NCI-H1092 treated with DMSO at 0.1 percent for 48 hours (cell line): Measurements from ENCODE around the gene GCC2.
A peak's percentile ranks its signal among the peaks of the same experiment; 100 is the strongest.
"Not testable (repeated sequence)": the region's sequence is repeated elsewhere in the genome, so short reads cannot be mapped to it uniquely, and the experiment has no call there.

Experiments
- DNase-seq: peaks from one replicate; lab custom pipeline; 2025; lab: John Stamatoyannopoulos, UW

The GCC2 gene

GRCh38 chr2:108448678-108449409 is at the start of gene GCC2:
TSS of gene GCC2 (plus strand) at chr2:108449206. CDS start at chr2:108449275, 69 bp downstream.
- DNase-seq: peak; percentile 82

DNA sequence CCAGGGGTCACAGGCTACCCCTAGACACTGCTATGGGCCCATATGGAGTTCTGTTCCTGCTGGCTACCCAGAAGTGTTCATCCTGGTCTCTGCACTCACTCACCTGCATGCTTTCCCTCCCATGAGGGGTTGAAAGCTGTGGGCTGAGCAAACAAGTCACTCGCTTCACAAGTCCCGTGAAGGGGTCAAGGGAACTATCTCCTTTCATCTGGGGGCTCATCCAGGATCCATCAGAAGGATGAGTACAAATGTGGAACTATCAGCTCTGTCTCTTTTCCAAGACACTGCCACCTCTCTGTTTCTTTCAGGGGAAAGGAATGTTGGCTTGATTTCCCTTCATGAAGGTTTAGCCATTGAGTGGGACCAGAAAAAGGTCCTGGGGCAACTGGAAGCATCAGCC is 49.5 kb upstream of the GCC2 start:
- DNase-seq: no peak

GRCh38 chr2:108401800-108402199 is 47.2 kb upstream of the GCC2 start:
- no peak for DNase-seq

GRCh38 chr2:108403494-108403893 is 45.5 kb upstream of the GCC2 start:
- DNase-seq: no peak

DNA sequence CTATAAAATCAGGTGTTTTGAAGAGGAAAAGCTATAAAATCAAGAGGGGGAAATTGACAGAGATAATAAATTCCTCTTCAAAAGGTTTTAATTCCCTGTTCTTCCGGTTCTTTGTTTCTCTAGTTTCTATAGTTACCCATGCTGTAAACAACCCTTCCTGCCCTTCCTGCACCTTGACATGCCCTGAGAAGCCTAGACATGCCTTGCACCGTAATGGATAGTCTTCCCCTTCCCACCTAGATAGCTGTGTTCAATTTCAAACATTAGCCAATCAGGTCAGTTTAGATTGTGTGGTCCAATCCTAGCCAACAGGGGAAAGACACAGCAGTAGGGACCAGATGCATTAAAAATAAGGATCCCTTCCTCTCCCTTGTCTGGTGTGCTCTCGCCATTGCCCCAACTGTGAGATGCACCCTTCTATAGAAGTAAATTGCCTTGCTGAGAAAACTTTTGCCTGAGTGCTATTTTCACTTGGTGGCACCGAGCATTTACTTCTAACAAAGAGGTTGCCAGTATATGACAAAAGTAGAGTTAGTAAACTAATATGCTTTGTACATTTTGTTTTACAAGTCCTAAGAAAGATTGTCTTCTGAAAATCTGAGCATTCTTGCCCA is 44.1 kb upstream of the GCC2 start:
- no peak for DNase-seq

GRCh38 chr2:108407864-108408729 is 40.9 kb upstream of the GCC2 start:
- no peak for DNase-seq

- no peak for DNase-seq
Measured at GRCh38 chr2:108409768-108410167, 39.2 kb upstream of the GCC2 start.

DNA sequence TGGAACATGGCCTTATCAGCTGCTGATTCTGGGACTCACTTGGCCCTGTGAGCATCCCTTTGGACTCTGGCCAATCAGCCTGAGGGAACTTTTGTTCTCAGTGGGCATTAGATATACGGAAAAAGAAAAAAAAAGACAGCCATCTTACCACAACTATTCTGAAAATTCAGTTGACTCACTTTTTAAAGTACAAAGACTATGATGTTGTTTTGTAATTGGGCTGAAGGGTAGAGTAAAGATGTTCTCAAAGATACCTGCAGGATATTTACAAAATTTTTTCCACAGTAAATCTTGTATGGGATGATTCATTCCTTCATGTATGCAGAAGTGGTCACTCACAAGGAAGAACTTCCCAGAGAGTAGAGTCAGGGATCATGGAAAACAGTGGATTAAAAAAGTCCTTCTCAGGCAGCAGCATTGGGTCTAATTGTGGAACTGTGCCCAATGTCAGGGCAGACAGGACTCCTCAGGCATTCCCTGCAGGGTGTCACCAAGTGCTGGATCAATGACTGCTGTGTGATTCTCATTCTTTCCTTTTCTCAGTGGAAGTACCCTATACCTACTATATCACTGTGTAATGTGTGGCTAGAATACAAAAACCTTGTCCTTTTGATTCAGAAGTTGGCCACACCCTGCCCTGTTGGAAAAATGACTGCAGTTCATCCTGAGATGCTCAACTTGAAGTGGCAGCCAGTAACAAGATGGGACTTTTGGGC is 35.9 kb upstream of the GCC2 start:
- DNase-seq: no peak

DNA sequence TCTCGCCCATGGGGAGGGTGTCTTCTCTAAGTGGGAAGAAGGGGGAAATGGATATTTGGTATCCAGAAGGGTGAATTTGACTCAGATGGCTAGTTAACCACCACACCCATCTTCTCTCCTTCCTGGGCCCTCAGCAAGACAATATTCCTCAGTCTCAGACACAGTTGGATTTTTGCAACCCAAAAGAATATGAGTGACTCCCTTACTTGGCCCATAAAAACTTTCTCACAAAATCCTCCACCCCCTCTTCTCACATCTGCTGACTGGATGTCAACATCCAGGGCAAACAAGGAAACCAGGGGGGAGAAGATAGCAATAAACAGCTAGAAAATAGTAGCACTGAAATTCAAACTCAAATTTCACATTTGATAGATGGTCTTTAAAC is 35.3 kb upstream of the GCC2 start:
- DNase-seq: no peak

DNA sequence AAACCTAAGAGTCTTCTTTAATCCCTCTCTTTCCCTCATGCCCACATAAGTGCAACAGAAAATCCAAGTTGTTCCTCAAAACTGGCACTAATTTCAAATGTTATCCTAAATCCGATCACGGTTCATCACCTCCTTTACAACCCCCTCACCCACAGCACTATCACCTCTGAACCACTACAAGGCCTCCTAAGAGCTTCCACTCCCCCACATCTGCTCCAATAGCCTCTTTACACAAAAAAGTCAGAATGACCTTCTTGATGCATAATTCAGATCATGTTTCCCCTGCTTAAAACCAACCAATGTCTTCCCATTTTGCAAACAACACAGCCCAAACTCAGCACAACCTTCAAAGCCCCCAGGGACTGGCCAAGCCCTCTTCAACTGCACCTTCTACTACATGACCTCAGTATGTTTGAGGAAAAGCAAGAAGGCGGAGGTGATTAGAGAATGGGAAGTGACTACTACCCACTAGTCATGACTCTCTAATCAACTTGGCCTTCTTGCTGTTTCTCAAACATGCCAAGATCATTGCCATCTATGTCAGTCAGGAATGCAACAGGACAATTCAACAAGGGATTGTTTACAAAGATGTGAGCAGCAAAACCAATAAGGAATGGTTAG is 34.6 kb upstream of the GCC2 start:
- DNase-seq: no peak

- DNase-seq: no peak
Measured at GRCh38 chr2:108414945-108415344, 34.1 kb upstream of the GCC2 start.

GRCh38 chr2:108417254-108417653 is 31.8 kb upstream of the GCC2 start:
- DNase-seq: no peak

DNA sequence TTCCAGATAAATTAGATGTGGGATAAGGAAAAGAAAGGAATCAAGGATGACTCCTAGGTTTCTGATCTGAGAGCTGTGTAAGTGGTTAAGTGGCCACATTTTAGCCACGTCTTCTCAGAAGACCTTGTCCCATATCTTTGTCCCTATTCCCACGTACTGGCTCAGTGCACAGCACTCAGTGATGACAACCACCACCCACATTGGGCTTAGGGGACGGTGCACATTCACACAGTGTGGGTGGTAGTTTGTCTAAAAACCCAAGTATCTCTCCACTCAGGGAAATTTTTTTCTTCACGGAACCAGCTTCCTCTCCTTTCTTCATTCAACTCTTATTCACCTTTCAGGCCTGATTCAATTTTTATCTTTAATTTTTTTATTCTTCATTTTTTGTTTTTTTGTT is 30.6 kb upstream of the GCC2 start:
- no peak for DNase-seq

DNA sequence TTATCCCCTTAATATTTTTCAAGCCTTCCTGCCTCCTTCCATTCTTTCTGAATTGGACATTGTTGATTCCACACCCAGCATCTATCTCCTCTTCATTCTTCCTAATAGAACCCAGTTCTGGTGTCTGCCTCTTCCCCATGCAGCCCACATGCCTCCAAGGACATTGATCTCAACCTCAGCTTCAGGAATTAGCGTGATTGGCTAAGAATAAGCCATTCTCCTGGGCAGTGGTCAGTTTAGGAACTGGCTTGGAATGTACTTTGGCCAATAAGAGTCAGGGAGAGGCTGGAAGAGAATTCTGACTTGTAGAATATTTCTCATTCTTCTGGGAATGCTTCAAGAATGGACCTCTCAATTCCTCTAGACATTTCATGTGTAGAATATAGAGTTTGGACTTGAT is 25.9 kb upstream of the GCC2 start:
- no peak for DNase-seq

DNA sequence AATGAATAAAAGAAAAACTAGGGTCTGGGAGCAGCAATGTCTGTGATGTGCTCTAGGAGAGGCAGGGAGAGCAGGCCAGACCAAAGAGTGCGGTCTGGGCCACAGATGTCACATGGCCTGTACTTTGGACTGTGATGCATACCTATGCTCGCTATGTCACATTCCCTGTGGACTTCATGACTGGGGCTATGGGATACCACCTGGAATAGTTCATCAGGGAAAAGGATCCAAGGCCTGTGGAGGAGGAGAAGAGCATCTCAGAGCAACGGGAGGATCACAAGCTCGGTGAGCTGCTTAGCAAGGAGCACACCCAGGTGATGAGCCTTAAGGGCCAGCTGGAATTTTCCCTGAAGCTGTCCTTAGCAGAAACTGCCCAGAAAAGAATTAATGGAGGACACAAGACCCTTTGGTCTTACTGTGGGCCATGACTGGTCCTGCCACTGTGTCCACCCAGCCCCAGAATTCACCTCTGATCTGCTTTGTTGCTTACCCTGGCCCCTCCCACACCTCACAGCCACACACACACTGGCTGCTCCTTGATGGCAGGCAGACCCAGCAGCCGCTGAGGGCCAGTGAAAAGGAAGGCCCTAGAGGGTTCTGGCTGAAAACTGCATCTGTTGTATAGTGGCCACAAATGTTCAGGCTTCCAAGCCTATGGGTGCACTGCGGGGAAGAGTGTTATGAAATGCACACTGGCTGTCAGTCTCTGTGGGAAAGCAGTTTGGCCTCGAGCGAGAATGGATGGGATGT is 25.3 kb upstream of the GCC2 start:
- no peak for DNase-seq

- DNase-seq: no peak
Measured at GRCh38 chr2:108428286-108429009, 20.6 kb upstream of the GCC2 start.

- not testable (repeated sequence) for DNase-seq
Measured at GRCh38 chr2:108435578-108435977, 13.4 kb upstream of the GCC2 start.

DNA sequence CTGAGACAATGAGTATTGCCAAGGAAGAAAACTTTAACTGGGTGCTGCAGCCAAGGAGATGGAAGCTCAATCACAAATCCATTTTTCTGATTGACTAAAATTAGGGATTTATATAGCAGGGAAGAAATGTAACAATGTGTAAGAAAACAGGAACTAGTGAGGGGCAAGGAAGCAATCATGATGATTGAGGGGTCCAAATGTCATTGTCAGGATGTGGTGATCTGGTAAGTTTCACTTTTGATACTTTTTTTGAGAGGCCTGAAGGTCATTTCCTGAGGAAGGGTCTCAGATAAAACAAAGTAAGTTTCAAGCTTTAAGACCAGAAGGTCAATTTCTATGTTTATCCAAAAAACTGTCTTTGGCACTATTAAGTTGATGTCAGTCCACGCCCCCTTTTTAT is 12.0 kb upstream of the GCC2 start:
- no peak for DNase-seq

DNA sequence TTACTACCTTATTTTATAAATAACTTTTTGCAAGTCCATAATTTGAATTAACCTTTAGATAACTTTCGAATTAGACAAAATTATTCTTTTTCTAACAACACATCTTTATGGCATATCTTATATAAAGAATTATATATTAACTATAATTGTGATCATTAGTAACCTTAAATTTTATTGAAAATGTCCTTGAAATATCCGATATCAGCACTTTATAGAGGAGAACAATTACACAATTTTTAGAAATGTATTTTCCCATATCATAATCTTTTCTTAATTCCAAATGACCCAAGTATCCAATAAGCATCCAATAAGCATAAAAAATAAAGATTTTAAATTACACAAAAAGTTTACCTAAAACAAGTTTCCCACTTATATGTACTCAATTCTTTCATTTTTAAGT is 7.3 kb upstream of the GCC2 start:
- no peak for DNase-seq
